Left colon (tissue), 2 donors: ENCODE results near the gene CD2AP. TPM values are rescaled to one million over a fixed set of nuclear protein-coding genes. Genes with fewer than 3 reads are reported as not detected.

ENCODE experiments used
- ATAC-seq: fragments of 200-7000 bp; cut with Tn5 transposase; one replicate; pipeline ENCODE4 v1.9.1; 2020; ENCODE audit warnings: mild to moderate bottlenecking, moderate library complexity
- DNase-seq, 2 donors: peaks; one replicate each; pipeline ENCODE4 v3.0.0-alpha.2; 2020
- intact Hi-C, 2 donors: fragments of 100-400 bp; cut with DNase I in 1 of 2; cut with micrococcal nuclease in 1 of 2; formaldehyde crosslinking; loops; one replicate each; pipeline versions ENCODE4 v1.11.2 to v1.14.0; 2022; cut with DNase I, micrococcal nuclease
- total RNA-seq, 2 donors: library from RNA; stranded (reverse); fragmentation: NEBNext Ultra II Directional; extraction: Animal tissue kit (Norgen Biotek cat#: 25700); gene quantifications; one replicate each; pipeline ENCODE4 v1.2.1, GENCODE V29; 2021
- donor health status: DM: no; HTN: no; CAD: no.
- donor health status: DM: yes; HTN: yes; CAD: no.

The CD2AP gene
- total RNA-seq, 2 donors from 2014 or later = 103 to 111 TPM

DNA sequence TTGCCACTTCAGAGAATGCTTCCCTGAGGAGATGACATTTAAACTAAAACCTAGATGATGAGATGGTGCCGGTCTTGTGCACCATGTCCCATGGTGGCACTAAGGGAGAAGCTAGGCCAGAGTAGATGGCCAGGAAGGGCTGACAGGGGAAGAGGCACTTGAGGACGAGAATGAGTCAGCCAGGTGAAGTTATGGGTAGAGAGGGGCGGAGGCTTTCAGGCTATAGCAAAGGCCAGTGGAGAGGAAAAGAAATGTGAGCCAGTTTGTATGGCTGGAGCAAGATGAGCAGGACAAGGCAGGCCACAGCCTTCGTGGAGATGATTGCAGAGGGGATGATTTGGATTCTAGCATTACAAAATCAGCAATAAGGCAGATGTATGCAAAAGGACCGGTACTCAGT is 176.1 kb downstream of the CD2AP start:
- intact Hi-C loops = no loop called here
- ATAC-seq = peak; percentile 90
- DNase-seq = peak in 1 of 2 donors; percentile 35

DNA sequence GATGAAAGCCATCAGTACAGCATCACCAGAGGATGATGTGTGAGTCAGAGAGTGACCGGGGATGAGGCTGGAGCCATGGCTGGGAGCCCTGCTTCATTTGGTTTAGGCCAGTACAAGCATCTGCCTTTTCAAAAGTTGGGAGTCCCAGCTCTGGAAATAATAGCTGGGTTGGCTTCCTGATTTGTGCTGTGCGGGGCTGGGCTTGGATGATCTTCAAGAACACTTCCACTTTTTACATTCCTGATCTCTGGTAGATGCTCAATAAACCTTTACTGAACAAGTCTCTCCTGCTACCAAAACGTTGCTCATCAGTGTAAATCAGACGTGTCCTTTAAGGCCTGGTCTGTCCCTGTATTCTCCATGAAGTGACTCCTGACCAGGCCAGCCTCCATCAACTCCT is 176.7 kb downstream of the CD2AP start:
- intact Hi-C loops = no loop called here
- ATAC-seq (no peak), DNase-seq (no peak)

GRCh38 chr6:47655719-47656595 is 178.4 kb downstream of the CD2AP start:
- DNase-seq (peak; percentile 50 to 58), ATAC-seq (peak; percentile 90)
- intact Hi-C loops = no loop called here

- intact Hi-C loops = no loop called here
- ATAC-seq = no peak
- DNase-seq = no peak
Observed at GRCh38 chr6:47661960-47662359, 184.4 kb downstream of the CD2AP start.

GRCh38 chr6:47663462-47664216 is 186.1 kb downstream of the CD2AP start:
- ATAC-seq = no peak
- intact Hi-C loops = no loop called here
- DNase-seq = no peak

DNA sequence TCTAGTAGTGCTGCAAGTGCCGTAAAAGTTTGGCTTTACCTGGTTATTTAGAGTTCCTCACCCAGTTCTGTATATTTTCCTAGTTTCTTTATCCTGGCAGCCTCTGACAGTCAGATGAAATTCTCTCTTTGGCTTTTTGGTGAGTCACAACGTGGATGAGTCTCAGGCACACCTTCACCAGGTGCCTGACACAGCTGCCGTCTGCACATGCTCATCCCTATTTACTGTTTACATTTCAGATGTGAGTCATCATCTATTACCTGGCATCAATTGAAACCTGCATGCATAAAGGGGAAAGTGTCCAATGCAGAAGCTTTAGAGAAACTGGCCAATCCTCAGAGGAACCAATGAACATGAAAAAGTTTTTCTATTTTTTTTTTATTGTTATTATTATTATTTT is 187.5 kb downstream of the CD2AP start:
- ATAC-seq (peak; percentile 93), DNase-seq (no peak)
- intact Hi-C loops = no loop called here

DNA sequence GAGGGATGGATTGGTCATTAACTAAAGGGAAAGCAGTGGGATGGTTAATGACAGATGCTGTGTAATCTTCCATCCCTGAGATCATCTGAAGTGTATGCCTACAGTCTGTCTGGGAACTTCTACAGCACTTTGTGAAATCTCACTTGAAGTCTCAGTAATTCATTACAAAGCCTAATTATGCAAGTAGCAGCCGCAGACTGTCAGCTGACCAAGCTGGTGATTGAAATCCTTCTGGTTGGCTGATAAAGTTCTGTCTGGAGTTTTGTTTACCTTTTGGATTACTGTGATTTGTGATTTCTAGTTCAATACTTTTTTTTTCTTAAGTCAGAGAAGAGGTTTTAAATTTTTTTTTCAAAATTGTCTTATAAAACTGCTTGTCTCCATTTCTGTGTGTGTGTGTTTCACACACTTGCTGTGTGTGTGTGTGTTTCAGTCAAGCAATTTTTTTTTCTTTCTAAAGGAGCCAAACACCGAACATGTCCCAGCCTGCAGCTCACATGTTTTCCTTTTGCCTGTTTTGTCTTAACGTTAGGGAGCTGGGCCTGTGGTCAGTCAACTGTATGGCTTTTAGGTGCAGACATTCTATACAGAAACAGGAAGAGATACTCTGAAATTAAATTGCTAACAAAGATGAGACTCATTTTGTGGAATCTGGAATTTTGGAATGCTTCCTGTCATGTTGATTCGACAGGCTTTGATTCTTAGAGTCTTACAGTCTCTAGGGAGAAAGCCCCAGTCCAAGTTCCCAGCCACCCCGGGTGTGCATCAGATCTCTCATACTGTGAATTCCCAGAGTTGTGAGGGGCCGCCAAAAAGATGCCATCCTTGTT is 192.3 kb downstream of the CD2AP start:
- intact Hi-C loops = no loop called here
- DNase-seq (no peak), ATAC-seq (peak; percentile 27)

DNA sequence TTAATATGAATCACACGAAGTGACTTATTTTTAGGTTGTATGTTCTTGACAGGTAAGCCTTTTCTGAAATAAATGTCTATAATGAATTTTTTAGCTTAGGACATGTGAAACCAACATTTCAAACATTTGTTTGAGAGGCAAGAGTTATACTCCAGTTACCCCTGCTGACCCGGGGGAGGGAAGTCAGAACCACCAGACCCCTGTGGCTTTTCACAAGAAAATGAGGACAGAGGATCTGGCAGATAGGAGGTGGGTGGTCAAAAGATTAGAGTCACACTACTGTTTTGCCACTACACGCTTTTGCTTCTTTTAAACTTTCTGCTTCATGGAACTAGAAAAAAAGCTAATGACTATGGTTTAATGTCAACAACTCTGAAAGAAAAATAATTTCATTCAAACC is 193.3 kb downstream of the CD2AP start:
- intact Hi-C loops = no loop called here
- DNase-seq (no peak), ATAC-seq (no peak)

GRCh38 chr6:47671777-47672176 is 194.2 kb downstream of the CD2AP start:
- ATAC-seq (no peak), DNase-seq (no peak)
- intact Hi-C loops = no loop called here

DNA sequence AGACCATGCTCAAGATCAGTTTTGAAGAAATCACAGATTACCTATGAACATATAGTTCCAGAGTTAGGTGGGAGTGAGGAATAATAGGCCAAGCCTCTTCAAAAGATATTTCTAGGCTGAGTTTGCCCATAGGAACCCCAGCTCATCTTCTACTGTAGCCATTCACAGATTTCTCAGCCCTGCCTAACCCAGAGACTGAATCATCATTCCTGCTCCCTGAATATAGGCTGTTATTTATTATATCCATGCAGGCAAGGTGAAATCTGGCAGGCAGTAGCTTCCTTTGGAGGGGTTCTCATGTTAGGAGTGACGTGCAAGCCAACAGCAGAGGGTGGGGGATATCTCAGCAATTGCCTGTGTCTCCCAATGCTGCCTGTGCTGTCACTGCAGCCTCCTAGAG is 195.2 kb downstream of the CD2AP start:
- DNase-seq (no peak), ATAC-seq (no peak)
- intact Hi-C loops = no loop called here

DNA sequence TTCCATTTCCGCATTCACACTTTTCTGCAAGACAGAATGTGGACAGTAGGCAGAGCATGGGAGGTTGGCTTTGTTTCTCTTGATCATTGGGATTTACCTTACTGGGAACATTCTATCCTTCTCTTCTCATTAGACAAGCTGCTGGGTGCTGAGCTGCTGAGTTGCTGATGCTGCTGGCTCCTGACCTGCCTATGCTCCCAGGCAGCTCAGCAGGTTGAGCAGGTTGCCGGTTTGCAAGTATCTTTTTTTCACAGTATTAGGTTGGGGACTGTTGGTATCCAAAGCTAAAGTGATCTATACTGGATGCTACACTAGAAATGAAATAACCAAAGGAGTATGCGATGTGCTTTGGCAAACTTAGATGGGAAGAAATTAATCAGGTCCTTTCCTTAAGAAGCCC is 197.1 kb downstream of the CD2AP start:
- DNase-seq (no peak), ATAC-seq (no peak)
- intact Hi-C loops = no loop called here

Other genes with a start within 250 kb of the CD2AP start
- 100 to 1,000 TPM in 1 of 2 donors, 10 to 100 TPM in 1; 67.7 to 129 TPM for gene TNFRSF21, start 167.9 kb upstream of the CD2AP start, total RNA-seq
- 1 to 10 TPM; 2.0 to 4.0 TPM for gene ADGRF4, start 220.8 kb downstream of the CD2AP start, total RNA-seq